Head of caudate nucleus (tissue), 42 donors: ENCODE measurements around the gene CLIC1.

ENCODE experiments used
- DNase-seq, 42 donors: peaks; one replicate each; pipeline versions ENCODE4 v3.0.0 to v3.0.0-alpha.2; 2020 to 2021; ENCODE audit warnings: mixed read lengths in 7 of 42
- intact Hi-C: fragments of 100-400 bp; cut with DNase I; formaldehyde crosslinking; loops from one replicate; pipeline ENCODE4 v1.15.0; 2022

CLIC1 gene

GRCh38 chr6:31690231-31691077 lies 45.9 kb downstream of the CLIC1 start:
- intact Hi-C loops: no loop called here
- DNase-seq: peak in 34 of 42 donors; percentile 12 to 79 (median 54)

- no peak for DNase-seq
- intact Hi-C loops: no loop called here
Measured at GRCh38 chr6:31689249-31690110, 46.9 kb downstream of the CLIC1 start.

GRCh38 chr6:31687860-31688693 lies 48.3 kb downstream of the CLIC1 start:
- intact Hi-C loops: no loop called here
- no peak for DNase-seq

- no peak for DNase-seq
- intact Hi-C loops: no loop called here
Measured at GRCh38 chr6:31687321-31687720, 49.0 kb downstream of the CLIC1 start.

- intact Hi-C loops: no loop called here
- DNase-seq: no peak
Measured at GRCh38 chr6:31686483-31686882, 49.8 kb downstream of the CLIC1 start.

- intact Hi-C loops: no loop called here
- no peak for DNase-seq
Measured at GRCh38 chr6:31683591-31683990, 52.7 kb downstream of the CLIC1 start.

- peak in 23 of 42 donors; percentile 18 to 67 (median 38) for DNase-seq
- intact Hi-C loops: loop anchor here (2.0 kb wide), 1 partner anchor 150 kb away; no protein-coding TSS in a partner anchor
Measured at GRCh38 chr6:31681135-31681671, 55.1 kb downstream of the CLIC1 start.
